AG08396 (cell line): Measurements from ENCODE around the gene FGD6.
A peak's percentile ranks its signal among the peaks of the same experiment; 100 is the strongest.
"Not testable (repeated sequence)": the region's sequence is repeated elsewhere in the genome, so short reads cannot be mapped to it uniquely, and the experiment has no call there.

ENCODE experiments used
- DNase-seq: peaks from one replicate; pipeline ENCODE4 v3.0.0; 2012; ENCODE audit warnings: low spot score, mixed read lengths

Gene FGD6

DNA sequence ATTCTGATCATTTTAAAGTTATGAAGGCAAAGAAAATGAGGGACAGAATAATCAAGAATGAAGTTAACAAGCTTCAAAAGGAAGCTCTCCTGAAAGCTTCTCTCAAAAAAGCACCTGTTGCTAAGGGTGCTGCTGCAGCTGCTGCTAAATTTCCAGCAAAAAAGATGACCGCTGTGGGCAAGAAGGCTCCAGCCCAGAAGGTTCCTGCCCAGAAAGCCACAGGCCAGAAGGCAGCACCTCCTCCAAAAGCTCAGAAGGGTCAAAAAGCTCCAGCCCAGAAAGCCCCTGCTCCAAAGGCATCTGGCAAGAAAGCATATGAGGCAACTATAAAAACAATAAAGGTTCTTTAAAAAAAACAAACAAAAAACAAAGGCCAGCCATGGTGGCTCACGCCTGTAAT, 91.2 kb downstream of the FGD6 start:
- DNase-seq, result no peak

DNA sequence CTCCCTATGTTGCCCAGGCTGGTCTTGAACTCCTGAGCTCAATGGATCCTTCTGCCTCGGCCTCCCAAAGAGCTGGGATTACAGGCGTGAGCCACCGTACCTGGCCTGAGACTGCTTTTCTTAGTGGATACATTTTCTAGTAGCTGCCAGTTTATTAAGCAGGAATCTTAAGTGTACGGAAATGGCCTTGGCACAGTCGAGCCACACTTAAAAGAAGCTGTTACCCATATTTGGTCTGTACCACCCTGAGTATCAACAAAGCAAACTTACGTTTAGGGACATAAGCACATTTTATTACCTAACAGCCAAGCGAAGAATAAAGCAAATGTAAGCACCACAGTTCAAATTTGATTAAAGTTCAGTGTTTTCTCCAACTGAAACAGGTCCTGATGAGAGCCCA, 93.2 kb downstream of the FGD6 start:
- DNase-seq, result no peak

DNA sequence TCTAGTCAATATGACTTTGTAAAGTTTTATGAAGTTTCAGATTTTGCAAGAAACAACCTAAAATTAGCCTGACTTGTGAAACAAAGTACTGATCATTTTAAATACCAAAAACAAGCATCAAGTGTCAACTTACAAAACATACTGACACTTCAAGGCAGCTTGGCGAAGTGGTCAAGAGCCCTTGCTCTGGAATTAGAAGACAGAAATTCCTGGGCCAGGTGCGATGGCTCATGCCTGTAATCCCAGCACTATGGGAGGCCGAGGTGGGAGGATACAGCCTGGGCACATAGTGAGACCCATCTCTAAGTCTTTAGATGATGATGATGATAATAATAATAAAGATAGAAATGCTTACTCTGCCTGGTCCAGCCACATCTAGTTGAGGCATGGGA, 98.5 kb downstream of the FGD6 start:
- DNase-seq, result no peak

DNA sequence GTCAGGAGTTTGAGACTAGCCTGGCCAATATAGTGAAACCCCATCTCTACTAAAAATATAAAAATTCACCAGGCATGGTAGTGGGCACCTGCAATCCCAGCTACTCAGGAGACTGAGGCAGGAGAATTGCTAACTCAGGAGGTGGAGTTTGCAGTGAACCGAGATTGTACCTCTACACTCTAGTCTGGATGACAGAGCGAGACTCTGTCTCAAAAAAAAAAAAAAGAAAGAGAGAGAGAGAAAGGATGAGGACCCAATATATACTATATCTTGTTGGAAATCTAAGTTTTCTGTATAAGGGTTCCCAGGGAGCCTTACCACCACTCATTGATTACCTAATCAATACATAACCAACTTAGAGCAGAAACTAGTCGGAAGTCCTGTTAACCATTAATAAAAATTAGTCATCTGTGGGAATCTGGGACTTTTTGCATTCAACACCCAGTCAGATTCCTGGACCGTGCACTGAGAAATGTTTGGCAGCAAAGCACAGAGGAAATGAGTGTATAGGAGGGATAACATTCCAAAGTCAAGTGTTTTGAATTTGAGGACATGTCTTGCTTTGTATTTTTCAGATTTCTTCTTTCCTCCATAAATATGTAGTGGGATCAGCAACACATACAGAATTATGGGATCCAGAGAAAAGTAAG, 99.0 kb downstream of the FGD6 start:
- DNase-seq, result peak; percentile 57

DNA sequence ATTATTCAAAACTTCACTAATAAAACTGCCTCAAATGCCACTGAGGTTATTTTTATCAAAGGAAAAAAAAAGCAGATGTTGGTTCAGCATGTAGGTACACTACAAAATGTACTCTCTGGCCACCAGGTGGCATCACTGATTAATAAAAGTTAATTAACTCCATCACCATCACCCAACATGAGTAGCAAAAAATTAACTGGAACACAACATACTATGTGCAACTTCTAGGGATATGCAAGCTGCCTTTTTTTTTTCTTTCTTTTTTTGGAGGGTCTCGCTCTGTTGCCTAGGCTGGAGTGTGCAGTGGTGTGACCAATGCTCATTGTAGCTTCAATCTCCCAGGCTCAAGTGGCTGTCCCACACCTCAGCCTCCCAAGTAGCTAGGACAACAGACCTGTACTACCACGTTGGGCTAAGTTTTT, 100.1 kb downstream of the FGD6 start:
- DNase-seq, result peak; percentile 39

DNA sequence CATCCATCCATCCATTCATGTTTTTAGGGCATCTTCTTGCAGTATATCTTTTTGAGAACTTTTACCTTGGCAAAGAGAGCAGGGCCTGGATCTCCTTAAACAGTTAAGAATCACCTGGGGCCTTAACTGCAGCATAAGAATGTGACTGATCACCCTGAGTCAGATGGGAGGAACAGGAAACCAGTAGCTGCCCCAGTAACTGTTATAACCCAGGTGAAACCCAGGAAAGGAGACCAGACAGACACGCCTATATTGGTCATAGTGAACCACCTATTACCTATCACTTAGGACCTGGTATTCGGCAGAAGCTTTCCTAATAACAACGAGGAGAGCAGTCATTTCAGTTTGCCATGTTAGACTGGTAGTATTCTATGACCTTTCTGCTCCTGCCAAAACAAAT, 100.5 kb downstream of the FGD6 start:
- no peak for DNase-seq

DNA sequence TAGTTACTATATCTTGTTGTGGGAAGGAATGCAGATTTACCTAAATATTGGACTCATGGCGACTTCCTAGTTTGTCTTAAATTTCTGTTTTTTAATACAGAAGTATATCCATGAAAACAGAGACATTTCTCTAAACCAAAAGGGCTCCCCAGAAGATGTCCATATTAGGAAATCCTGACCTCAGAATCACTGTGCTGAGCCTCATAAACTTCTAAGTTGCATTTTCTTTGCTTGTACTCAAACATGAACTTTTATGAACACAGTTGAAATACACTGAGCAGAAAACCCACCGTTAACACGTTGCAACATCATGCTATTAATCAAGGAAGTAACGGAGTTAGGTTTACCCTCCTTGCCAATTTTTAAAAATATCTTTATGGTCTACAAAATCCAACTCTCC, 100.9 kb downstream of the FGD6 start:
- DNase-seq, result no peak

DNA sequence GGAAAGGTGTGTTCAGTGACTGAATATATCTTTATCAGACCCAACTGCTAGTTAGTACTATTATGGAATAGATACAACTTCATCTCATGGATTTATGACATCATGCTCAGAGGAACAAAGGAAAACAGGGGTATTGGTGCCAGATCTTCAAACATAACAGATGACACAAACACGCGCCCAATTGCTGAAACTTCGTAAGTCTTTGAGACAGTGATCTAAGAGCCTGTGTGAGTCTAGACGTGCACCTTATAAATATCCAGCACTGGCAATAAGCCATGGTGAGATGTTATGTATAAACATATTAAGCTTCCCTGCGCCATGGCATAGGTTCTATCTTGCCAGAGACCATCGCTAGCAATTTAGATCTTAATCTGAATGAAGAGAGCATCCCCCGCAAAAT, 101.6 kb downstream of the FGD6 start:
- DNase-seq, result no peak

DNA sequence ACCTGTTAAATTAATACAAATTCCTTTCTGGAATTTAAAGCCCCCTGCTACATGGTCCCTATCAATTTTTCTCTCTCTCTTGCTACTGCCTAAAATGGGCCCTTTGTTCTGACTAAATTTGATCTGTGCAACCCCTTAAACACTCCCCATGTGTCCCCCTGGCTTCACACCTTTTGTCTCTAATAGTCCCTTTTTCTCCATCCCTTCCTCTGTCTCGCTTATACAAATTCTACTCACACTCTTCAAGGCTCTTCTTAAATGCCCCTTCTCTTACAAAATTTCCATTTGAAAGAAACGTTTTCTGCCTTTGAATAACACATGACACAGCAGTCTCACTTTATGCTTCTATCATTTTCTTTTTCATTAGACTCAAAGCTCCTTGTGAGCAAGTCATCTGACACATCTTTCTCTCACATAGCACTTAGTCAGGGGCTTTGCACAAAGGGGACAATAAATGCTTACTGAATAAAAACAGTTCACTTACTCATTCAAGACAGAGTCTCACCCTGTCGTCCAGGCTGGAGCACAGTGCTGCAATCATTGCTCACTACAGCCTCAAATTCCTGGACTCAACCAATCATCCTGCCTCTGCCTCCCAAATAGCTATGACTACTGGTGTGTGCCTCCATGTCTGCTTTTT, 102.4 kb downstream of the FGD6 start:
- no peak for DNase-seq

DNA sequence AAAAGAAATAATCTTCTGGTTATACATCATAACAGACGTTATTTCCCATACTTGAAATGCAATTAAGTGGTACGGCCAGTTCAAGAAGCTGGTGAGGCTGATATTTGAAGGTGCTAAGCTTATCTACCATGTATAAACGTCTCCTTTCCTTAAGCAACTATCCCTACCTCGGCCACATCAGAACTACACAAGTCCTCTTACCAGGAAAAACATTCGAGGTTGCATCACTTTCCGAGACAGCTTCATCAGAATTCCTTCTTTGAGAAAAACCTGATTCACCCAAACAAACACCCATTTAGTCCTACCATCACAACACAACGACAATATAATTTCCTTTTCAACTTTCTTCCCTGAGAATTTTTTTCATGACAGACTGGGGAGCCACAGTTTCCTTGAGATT, 109.9 kb downstream of the FGD6 start:
- DNase-seq, result no peak

DNA sequence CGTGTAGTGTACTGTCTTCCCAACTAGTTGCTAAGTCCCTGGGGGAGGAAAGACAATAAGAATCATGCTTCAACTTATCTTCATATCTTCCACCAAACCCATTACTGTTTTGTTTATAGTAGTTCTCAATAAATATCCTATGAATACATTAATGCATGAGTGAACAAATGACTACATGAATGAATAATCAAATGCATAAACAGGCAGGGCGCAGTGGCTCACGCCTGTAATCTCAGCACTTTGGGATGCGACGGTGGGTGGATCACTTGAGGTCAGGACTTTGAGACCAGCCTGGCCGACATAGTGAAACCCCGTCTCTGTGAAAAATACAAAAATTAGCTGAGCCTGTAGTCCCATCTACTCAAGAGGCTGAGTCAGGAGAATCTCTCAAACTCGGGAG, 111.7 kb downstream of the FGD6 start:
- no peak for DNase-seq

DNA sequence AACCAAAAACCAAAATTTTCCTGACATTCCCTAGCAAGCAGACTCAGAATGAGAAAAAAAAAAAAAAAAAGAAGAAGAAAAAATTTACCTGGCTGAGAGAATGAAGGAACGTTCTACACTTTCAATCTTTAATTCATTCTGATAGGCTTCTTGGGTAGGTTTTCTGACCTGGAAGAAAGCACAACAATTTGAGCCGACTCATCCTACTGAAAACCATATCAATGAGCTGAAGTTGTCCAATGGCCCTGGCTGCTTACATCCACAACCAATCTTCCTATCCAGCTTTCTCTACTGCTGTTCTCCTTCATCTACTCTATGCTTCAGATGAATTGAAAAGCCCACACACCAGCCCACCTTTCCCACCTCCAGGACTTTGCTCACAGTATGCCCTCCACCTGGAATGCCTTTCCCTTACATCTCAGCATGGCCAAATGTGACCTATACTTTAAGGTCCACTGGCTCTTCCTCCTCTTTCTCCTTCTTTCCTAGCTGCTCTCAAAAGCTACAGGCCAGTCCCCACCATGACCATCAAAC, 112.3 kb downstream of the FGD6 start:
- no peak for DNase-seq

DNA sequence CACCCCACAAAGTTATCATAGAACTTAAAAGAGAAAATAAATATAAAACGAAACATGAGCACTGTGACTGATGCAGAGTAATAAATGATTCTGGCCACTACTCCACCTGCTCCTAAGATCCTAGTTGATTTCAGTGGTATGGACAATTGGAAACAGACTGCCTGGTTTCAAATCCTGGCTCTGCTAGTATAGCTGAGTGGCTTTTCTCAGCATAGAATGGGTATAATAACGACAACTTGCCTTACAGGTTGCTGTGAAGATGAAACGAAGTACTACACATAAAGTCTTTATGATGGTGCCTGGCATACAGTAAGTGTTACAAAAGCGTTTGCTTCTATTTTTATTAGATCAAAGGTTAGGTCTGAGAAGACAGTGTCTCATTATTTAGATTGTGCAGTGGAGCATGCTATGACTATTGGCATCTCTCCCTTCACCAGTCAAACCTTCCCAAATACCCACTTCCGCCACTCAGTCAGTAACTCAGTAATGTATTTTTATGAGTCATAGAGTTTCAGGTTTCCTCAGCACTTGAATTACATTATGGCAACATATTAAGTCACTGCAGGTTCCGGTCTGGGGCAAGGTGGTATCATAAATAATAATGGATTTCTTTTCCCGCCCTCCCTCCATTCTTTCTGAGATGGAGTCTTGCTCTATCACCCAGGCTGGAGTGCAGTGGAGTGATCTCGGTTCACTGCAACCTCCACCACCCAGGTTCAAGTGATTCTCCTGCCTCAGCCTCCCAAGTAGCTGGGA, 114.2 kb downstream of the FGD6 start:
- peak; percentile 37 for DNase-seq

DNA sequence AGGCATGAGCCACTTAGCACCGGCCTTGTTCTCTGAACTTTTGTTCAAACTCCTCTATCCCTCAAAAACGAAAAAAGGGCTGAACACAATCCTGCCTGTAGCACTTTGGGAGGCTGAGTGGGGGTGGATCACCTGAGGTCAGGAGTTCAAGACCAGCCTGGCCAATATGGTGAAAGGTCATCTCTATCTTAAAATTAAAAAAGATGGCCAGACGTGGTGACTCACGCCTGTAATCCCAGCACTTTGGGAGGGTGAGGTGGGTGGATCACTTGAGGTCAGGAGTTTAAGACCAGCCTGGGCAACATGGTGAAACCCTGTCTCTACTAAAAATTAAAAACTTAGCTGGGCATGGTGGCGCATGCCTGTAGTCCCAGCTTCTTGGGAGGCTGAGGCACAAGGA, 115.3 kb downstream of the FGD6 start:
- DNase-seq, result not testable (repeated sequence)

DNA sequence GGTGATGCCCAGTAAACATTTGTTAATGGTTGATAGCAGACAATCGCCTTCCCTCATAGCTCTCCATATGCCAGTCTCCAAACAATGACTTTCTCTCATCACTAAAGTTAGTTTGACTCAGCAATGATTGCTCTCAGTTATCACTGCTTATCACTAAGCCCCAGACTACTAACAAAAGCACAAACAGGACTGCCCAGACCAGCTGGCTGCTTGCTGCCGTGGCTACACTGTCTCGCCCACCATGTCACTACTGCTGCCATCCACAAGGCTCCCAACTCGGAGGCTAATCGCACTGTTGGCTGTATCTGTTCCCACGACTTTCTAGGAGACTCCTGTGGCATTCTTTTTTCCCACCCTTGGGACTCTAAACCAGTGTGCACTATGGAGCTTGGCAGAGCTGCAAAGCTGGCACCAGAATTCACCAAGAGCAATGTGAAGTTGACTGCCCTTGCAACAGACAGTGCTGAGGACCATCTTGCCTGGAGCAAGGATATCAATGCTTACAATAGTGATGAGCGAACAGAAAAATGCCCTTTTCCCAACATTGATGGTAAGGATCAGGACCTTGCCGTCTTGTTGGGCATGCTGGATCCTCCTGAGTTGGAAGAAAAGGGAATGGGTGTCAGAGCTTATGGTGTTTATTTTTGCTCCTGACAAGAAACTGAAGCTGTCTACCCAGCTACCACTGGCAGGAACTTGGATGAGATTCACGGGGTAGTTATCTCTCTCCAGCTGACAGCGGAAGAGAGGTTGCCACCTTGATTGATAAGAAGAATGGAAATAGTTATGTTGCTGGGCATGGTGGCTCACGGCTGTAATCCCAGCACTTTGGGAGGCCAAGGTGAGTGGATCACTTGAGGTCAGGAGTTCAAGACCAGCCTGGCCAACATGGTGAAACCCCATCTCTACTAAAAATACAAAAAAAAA, 116.7 kb downstream of the FGD6 start:
- no peak for DNase-seq

DNA sequence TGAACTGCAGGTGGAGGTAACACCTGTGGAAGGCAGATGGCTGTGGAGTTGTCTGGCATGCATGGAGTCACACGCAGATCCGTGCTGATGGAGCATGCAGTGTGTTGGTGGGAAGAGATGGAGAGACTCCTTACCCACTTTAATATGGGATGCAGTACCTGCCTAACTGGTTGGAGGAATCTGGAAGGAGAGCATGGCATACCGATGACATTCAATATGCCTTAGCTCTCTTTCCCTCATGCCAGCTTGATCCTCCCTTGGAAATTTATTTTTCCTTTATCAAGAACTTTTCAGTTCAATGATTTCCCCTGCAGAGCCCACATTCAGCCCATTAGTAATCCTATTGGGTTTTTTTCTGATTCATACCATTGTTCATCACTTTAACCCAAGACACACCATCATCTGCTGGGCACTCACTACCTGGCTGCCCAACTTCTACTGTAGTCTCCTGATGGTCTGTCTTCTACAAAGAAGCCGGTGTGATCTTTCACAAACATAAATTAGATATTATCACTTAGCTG, 117.9 kb downstream of the FGD6 start:
- no peak for DNase-seq

DNA sequence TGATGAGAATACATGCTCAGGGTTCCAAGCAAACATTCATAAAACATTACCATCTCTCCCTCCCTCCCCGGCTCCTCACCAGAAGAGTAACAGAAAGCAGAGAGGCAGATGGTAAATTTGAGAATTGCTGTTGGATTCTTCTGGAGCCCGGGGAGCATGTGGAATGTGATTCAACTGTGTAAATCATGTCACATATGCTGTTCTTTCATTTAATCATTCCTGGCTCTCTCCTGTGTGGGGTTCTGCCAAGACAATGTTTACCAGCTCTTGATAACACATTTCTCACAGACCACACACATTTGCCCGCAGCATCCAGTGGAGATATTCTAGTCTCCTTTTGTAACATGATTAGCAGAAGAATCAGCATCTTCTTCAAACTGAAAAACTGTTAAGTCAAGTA, 120.4 kb downstream of the FGD6 start:
- DNase-seq, result no peak

DNA sequence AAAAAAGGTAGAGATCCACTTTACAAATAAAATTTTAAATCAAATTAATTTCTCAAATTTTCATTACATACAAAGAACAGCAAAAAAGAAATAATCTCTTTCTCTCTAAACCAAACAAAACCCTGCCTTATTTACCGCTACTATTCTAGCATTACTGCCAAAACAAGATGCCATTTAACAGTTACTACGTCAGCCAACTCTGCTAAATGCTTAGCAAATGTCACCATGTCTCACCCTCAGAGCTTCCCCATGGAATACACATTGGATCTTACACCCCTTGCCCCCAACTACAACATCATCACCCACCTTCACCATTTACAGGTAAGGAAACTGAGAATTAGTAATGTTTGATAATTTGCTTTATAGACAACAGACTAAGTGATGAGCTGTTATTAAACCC, 120.9 kb downstream of the FGD6 start:
- DNase-seq, result no peak

DNA sequence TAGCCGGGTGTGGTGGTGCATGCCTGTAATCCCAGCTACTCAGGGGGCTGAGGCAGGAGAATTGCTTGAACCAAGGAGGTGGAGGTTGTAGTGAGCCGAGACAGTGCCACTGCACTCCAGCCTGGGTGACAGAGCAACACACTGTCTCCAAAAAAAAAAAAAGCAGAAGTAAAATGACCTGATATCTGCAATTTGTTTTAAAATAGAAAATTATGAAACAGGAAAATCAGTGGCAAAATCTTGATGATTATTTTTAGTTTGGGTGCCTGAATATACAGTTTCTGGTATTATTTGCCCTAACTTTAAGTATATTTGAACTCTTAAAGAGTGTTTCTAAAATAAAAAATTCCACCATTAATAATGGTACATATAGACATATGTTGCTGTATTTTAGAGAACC, 121.4 kb downstream of the FGD6 start:
- not testable (repeated sequence) for DNase-seq

DNA sequence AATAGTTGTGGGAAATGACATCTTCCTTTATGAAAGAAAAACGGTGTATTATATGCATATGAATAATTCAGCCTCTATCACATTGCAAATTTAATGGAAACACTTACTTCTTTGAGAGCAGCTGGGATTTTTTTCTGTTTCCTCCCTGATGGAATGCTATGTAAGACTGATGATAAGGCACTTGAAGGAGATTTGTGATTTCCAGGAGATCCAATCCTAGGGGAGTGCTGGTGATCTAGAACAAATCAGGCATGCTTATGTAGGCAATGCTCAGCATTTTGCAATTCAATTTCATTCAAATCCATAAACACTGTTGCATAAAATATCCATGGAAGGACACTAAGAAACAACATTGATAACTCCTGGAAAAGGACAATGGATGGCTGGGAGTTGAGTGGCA, 127.8 kb downstream of the FGD6 start:
- no peak for DNase-seq

DNA sequence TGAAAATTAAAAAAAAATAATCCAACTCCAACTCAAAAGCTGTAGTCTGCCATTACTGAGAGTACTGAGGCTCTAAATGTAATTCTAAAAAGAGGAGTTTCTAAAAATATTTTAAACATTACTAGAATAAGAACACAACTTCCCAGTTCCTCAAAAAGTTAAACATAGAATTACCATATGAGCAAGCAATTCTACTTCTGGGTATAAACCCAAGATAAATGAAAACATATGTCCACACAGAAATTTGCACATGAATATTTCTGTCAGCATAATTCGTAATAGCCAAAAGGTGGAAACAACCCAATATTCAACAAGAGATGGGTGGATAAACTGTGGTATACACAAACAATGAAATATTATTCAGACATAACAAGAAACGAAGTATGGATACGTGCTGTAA, 128.9 kb downstream of the FGD6 start:
- DNase-seq, result no peak

DNA sequence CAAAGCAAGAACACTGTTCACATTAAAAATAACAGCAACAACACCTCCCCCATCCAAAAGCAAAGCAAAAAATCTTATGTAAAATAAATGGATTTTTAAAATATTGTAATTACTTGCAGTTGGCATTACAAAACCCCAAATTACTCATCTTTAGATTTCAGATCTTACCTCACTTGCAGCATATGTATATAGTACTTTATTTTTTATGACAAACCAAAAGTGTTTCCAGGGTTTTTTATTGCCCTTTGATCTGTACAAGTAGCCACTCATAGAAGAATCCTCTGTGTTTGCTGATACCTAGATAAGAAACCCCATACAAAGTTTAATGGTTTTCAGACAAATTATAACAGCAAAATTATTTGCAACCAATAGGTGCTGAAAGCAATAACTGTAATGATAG, 131.7 kb downstream of the FGD6 start:
- no peak for DNase-seq
